Measurements from ENCODE around the gene KRTAP1-3.
"Not testable (repeated sequence)": the region's sequence is repeated elsewhere in the genome, so short reads cannot be mapped to it uniquely, and the experiment has no call there.

Gene KRTAP1-3

DNA sequence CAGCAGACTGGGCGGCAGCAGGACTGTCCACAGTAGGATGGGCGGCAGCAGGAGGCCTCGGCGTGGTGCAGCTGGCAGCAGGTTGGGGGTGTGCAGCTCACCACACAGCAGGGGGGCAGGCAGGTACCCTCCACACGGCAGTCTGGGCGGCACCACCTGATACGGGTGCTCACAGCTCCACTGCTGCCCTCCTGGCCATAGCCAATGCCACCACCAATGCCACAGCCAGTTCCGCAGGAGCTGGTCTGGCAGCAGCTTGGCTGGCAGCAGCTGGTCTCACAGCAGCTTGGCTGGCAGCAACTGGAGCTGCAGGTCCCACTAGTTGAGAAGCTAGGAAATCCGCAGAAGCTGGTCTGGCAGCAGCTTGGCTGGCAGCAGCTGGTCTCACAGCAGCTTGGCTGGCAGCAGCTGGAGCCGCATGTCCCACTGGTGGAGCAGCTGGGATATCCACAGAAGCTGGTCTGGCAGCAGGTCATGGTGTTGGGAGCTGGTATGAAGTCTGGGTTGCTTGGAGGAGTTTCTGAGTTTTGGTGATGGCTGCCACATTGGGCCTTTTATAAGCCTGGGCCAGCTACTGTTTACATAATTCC is at the start of gene KRTAP1-3:
Gene KRTAP1-3 (minus strand): TSS at position 529 of the 590 bp plus-strand sequence. CDS start 53 bp downstream, at position 476.
- peaks cover 17% of the 10 kb centered on the region for H3K27me3 Mint-ChIP-seq
- H3K4me1 Mint-ChIP-seq (ENCODE audit: low read depth); H3K27ac Mint-ChIP-seq; H3K4me3 Mint-ChIP-seq; H3K9me3 Mint-ChIP-seq; H3K36me3 Mint-ChIP-seq (ENCODE audit: low read depth): not testable (repeated sequence)

- not testable (repeated sequence) for H3K36me3 Mint-ChIP-seq (ENCODE audit: low read depth); H3K4me3 Mint-ChIP-seq; H3K27ac Mint-ChIP-seq; H3K9me3 Mint-ChIP-seq; H3K4me1 Mint-ChIP-seq (ENCODE audit: low read depth)
- peaks cover 13% of the 10 kb centered on the region for H3K27me3 Mint-ChIP-seq
Observed at GRCh38 chr17:41084100-41084856, 49.6 kb upstream of the KRTAP1-3 start, which contains the start of gene KRTAP4-7. TSS of gene KRTAP4-7 (plus strand) at chr17:41084150. CDS start at chr17:41084207, 57 bp downstream.

DNA sequence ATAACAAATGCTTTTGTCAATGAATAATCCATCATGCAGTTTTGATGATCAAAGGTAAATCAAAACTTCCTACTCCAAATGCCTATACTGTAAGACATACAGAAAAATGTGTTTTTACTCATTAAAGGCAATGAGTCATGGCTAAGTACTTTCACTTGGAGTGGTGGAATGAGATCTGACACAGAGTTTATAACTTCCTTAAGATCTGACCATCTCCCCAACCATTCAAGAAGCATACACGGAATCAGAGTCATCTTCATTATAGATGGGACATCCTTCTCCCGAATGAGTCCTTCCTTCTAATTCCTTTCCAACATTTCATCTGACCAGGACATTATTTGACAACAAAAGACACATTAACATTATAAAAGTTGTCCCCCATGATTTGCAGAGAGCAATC is 48.8 kb upstream of the KRTAP1-3 start:
- not testable (repeated sequence) for H3K9me3 Mint-ChIP-seq; H3K4me1 Mint-ChIP-seq (ENCODE audit: low read depth); H3K4me3 Mint-ChIP-seq; H3K27ac Mint-ChIP-seq; H3K36me3 Mint-ChIP-seq (ENCODE audit: low read depth)
- peaks cover 13% of the 10 kb centered on the region for H3K27me3 Mint-ChIP-seq

DNA sequence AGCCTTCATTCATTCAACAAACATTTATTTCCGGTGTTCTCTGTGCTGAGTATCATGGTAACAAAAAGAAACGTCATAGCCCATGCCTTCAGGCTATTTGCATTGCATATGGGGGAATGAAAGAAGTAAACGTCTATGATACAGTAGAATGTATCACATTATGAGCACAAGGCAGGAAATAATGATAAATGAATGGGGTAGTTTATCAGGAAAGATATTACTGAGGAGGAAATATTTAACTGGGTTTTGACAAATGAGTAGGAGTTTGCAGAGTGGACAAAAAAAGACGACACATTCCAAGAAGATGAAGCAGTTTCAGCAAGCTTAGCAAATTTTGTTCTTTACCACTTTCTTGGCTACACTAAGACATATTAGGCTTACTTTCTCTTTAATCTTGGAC is 48.0 kb upstream of the KRTAP1-3 start:
- no peak overlapping the region for H3K27ac Mint-ChIP-seq
- no peaks in the 10 kb centered on the region for H3K9me3 Mint-ChIP-seq
- H3K27me3 Mint-ChIP-seq: peaks cover 13% of the 10 kb centered on the region
- no peaks in the 10 kb centered on the region for H3K4me1 Mint-ChIP-seq (ENCODE audit: low read depth)
- H3K4me3 Mint-ChIP-seq: no peak overlapping the region
- no peaks in the 10 kb centered on the region for H3K36me3 Mint-ChIP-seq (ENCODE audit: low read depth)

GRCh38 chr17:41076788-41077187 is 42.1 kb upstream of the KRTAP1-3 start:
- Mint-ChIP-seq H3K36me3 (ENCODE audit: low read depth) (no peaks in the 10 kb centered on the region), H3K4me3 (no peak overlapping the region), H3K27ac (no peak overlapping the region), H3K9me3 (no peaks in the 10 kb centered on the region), H3K4me1 (ENCODE audit: low read depth) (no peaks in the 10 kb centered on the region), H3K27me3 (peaks cover 12% of the 10 kb centered on the region)

DNA sequence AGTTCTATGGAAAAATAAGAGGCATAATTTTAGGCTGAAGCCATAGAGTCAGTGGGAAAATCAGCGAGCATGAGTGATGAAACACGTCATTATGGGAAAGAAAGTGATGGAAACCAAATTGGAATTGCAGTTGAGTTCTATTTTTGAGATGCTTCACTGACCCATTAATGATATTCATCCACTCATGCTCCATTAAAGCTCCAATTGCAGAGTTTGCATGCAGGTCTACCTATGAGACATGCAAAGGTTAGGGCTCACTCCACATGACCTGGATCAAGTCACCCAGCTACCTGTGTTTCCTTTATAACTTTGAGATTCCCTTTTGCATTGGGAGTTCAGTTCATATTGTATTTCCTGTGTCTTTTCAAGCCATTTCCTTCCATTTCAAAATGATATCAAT is 39.0 kb upstream of the KRTAP1-3 start:
- H3K9me3 Mint-ChIP-seq: no peaks in the 10 kb centered on the region
- no peak overlapping the region for H3K4me3 Mint-ChIP-seq
- H3K27ac Mint-ChIP-seq: no peak overlapping the region
- H3K27me3 Mint-ChIP-seq: peaks cover 5% of the 10 kb centered on the region
- no peaks in the 10 kb centered on the region for H3K4me1 Mint-ChIP-seq (ENCODE audit: low read depth)
- no peaks in the 10 kb centered on the region for H3K36me3 Mint-ChIP-seq (ENCODE audit: low read depth)

DNA sequence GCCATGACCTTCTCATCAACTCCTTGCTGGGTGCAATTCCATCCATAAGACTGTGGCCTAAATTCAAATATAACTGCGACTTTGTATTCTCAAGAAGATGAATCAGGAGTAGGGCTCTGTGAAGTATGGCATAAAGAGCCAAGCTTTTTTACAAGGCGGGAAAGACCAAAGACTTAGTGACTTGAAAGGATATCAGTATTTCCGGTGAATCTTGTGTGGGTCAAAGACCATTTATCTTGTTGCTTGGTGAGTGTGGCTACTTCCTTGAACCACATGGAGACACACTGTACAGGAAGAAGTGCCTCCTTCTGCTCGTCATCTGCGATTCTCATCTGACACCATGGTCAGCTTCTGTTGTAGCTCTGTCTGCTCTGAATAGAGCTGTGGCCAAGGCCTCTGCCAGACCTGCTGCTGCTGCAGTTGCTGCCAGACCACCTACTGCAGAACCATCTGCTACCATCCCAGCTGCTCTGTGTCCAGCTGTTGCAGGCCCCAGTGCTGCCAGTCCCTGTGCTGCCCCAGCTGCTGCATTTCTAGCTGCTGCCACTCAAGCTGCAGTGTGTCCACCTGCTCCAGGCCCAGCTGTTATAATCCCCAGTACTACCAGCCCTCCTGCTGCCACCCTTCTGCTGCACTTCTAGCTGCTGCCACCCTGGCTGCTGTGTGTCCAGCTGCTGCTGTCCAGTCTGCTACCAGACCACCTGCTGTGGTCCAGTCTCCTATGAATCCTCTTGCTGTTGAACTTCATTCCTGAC is 37.1 kb upstream of the KRTAP1-3 start:
- no peaks in the 10 kb centered on the region for H3K36me3 Mint-ChIP-seq (ENCODE audit: low read depth)
- no peaks in the 10 kb centered on the region for H3K4me1 Mint-ChIP-seq (ENCODE audit: low read depth)
- H3K9me3 Mint-ChIP-seq: no peaks in the 10 kb centered on the region
- no peak overlapping the region for H3K4me3 Mint-ChIP-seq
- peaks cover 5% of the 10 kb centered on the region for H3K27me3 Mint-ChIP-seq
- H3K27ac Mint-ChIP-seq: no peak overlapping the region

- H3K27ac Mint-ChIP-seq: no peak overlapping the region
- H3K4me1 Mint-ChIP-seq (ENCODE audit: low read depth): peaks cover 4% of the 10 kb centered on the region
- H3K27me3 Mint-ChIP-seq: no peaks in the 10 kb centered on the region
- H3K4me3 Mint-ChIP-seq: no peak overlapping the region
- no peaks in the 10 kb centered on the region for H3K9me3 Mint-ChIP-seq
- H3K36me3 Mint-ChIP-seq (ENCODE audit: low read depth): no peaks in the 10 kb centered on the region
Observed at GRCh38 chr17:41069031-41069430, 34.4 kb upstream of the KRTAP1-3 start.

- Mint-ChIP-seq H3K27me3 (no peaks in the 10 kb centered on the region), H3K4me1 (ENCODE audit: low read depth) (peaks cover 4% of the 10 kb centered on the region), H3K9me3 (no peaks in the 10 kb centered on the region), H3K36me3 (ENCODE audit: low read depth) (no peaks in the 10 kb centered on the region), H3K4me3 (no peak overlapping the region), H3K27ac (no peak overlapping the region)
Observed at GRCh38 chr17:41067281-41067680, 32.6 kb upstream of the KRTAP1-3 start.

GRCh38 chr17:41065829-41066624 is 31.4 kb upstream of the KRTAP1-3 start, which contains the start of gene KRTAP2-4:
TSS of gene KRTAP2-4 (minus strand) at chr17:41065879. CDS start at chr17:41065845, 34 bp downstream.
- Mint-ChIP-seq H3K36me3 (ENCODE audit: low read depth) (no peaks in the 10 kb centered on the region), H3K9me3 (no peaks in the 10 kb centered on the region), H3K27ac (no peak within 1 kb of the TSS), H3K4me1 (ENCODE audit: low read depth) (peaks cover 4% of the 10 kb centered on the region), H3K4me3 (no peak within 1 kb of the TSS), H3K27me3 (peaks cover 3% of the 10 kb centered on the region)

DNA sequence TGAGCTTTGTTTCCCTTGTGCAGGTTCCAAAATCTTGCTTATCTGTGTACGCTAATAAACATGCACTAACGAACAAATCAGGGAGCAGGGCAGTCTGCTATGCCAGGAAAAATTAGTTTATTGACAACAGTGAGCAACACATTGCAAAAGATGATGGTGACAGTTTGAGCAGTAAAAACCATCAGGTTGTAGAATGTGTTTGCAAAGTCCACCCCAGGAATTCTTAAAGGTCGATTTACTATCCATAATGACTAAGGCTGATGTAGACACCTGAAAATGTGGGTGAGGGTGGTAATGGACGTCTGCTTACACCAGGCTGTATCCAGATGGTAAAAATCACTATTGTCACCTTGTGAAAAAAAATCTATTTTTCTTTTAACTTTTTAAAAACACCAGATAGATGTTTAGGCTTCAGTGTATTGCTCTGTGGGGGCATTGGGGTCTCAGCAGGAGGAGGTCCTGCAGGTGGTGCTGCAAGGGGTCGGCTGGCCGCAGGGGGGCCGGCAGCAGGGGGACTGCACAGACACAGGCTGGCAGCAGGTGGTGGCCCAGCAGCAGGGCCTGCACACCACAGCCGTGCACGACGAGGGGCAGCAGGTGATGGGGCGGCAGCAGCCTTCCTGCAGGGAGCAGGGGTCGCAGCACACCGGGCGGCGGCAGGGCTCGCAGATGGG is 30.5 kb upstream of the KRTAP1-3 start:
- not testable (repeated sequence) for H3K4me3 Mint-ChIP-seq; H3K9me3 Mint-ChIP-seq; H3K4me1 Mint-ChIP-seq (ENCODE audit: low read depth); H3K27ac Mint-ChIP-seq; H3K36me3 Mint-ChIP-seq (ENCODE audit: low read depth)
- H3K27me3 Mint-ChIP-seq: peaks cover 11% of the 10 kb centered on the region

DNA sequence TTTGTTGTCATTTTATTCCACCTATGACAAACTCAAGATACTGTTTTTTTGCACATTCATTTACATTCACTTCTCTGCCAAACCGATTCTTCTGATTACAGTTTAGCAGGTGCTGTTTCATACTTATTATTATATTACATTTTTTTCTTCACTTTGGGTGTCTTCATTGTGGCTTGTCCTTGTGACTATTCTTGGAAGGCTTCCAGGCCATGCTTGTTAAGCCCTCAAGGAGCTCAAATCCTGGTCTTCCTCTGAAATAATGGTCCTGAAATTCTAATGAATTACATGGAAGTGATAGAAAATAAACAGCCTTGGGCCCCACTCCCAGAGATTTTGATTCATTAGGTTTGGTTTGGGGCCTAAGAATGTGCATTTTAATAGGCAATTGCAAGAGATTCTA is 29.6 kb upstream of the KRTAP1-3 start:
- H3K4me3 Mint-ChIP-seq: no peak overlapping the region
- peaks cover 4% of the 10 kb centered on the region for H3K4me1 Mint-ChIP-seq (ENCODE audit: low read depth)
- H3K36me3 Mint-ChIP-seq (ENCODE audit: low read depth): no peaks in the 10 kb centered on the region
- no peaks in the 10 kb centered on the region for H3K9me3 Mint-ChIP-seq
- H3K27me3 Mint-ChIP-seq: peaks cover 16% of the 10 kb centered on the region
- no peak overlapping the region for H3K27ac Mint-ChIP-seq

DNA sequence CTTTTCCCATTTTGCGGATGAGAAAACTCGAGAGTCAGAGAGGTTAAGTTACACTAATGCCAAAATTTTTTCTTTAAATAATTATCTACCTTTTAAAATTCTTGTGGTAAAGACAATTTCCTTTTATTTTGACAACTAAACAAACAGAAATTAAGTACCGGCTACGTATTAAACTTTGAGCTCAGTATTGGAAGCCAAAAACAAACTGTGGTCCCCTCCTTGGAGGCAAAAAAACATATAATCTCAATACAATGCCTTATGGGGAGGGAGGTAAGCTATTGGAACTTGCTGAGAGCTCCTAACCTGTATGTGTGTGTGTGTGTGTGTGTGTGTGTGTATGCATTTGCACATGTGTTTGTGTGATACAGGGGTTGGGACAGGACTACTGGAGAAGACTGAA is 28.8 kb upstream of the KRTAP1-3 start:
- H3K4me3 Mint-ChIP-seq: no peak overlapping the region
- H3K4me1 Mint-ChIP-seq (ENCODE audit: low read depth): peaks cover 4% of the 10 kb centered on the region
- no peaks in the 10 kb centered on the region for H3K9me3 Mint-ChIP-seq
- no peak overlapping the region for H3K27ac Mint-ChIP-seq
- no peaks in the 10 kb centered on the region for H3K36me3 Mint-ChIP-seq (ENCODE audit: low read depth)
- H3K27me3 Mint-ChIP-seq: peaks cover 23% of the 10 kb centered on the region

DNA sequence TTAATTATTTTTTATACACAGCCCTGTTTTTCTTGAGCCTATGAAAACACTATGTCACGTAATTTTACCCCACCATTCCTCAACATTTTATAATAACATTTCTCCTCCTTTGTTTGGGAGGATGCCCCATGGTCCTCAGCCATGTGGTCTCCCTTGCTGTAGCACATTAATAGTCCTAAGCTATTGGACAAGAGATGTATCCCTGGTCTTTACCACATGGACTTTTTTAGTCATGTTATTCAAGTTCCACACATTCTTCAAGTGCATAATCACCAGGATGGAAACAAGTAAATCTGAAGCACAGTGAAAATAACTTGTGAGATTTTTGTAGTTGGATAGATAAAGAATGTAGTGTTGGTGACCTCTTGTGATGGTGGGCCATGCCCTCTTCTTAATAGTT is 27.3 kb upstream of the KRTAP1-3 start:
- Mint-ChIP-seq H3K4me1 (ENCODE audit: low read depth) (peaks cover 4% of the 10 kb centered on the region), H3K36me3 (ENCODE audit: low read depth) (no peaks in the 10 kb centered on the region), H3K9me3 (no peaks in the 10 kb centered on the region), H3K4me3 (no peak overlapping the region), H3K27me3 (peaks cover 35% of the 10 kb centered on the region), H3K27ac (no peak overlapping the region)
